Mesenchymal stem cell (in vitro differentiated cells and primary cell): ENCODE data around the gene PBX1.

Source experiments
- DNase-seq: peaks from one replicate; pipeline ENCODE4 v3.0.0-alpha.2; 2013
- H2AFZ ChIP-seq: one replicate; pipeline ENCODE4 v1.6.1; 2013; ENCODE audit warnings: low read depth, mild to moderate bottlenecking, control low read depth, inconsistent platforms, low read length, moderate library complexity
- H2AK5ac ChIP-seq: 2 replicates; pipeline ENCODE4 v1.6.1; 2013; ENCODE audit warnings: low read length, moderate library complexity, mild to moderate bottlenecking, inconsistent platforms; ENCODE audit not compliant: severe bottlenecking
- H2BK120ac ChIP-seq: one replicate; pipeline ENCODE4 v1.6.1; 2013; ENCODE audit warnings: low read depth, mild to moderate bottlenecking, inconsistent platforms, low read length, moderate library complexity
- H2BK12ac ChIP-seq, 2 experiments: one replicate each; pipeline ENCODE4 v1.6.1; 2013; ENCODE audit warnings: inconsistent platforms in 2 of 2, low read length in 2 of 2, mild to moderate bottlenecking in 2 of 2, moderate library complexity in 2 of 2, control low read depth in 1 of 2
- H2BK15ac ChIP-seq: one replicate; pipeline ENCODE4 v1.6.1; 2013; ENCODE audit warnings: mild to moderate bottlenecking, low read depth, inconsistent platforms; ENCODE audit not compliant: poor library complexity, severe bottlenecking
- H2BK5ac ChIP-seq: 2 replicates; pipeline ENCODE4 v1.6.1; 2013; ENCODE audit warnings: low read depth, mild to moderate bottlenecking, low read length, control low read depth, inconsistent platforms; ENCODE audit not compliant: poor library complexity, severe bottlenecking
- H3K14ac ChIP-seq, 2 experiments: one replicate each; pipeline ENCODE4 v1.6.1; 2013; ENCODE audit warnings: inconsistent platforms in 2 of 2, low read length in 2 of 2, control low read depth in 1 of 2, mild to moderate bottlenecking in 1 of 2, moderate library complexity in 1 of 2
- H3K18ac ChIP-seq, 2 experiments: one replicate each; pipeline ENCODE4 v1.6.1; 2013; ENCODE audit warnings: inconsistent platforms in 2 of 2, low read length in 2 of 2, control low read depth in 1 of 2, low read depth in 1 of 2, mild to moderate bottlenecking in 1 of 2
- H3K23ac ChIP-seq, 2 experiments: one replicate each; pipeline ENCODE4 v1.6.1; 2013; ENCODE audit warnings: inconsistent platforms in 2 of 2, low read length in 2 of 2, mild to moderate bottlenecking in 2 of 2, moderate library complexity in 2 of 2, control low read depth in 1 of 2
- H3K27ac ChIP-seq: 2 replicates; pipeline ENCODE4 v1.5.1; 2013; ENCODE audit warnings: mild to moderate bottlenecking, moderate library complexity, low read length, control low read depth, inconsistent platforms; ENCODE audit not compliant: poor library complexity, severe bottlenecking
- H3K27me3 ChIP-seq, 2 experiments: 2 replicates each; pipeline versions ENCODE4 v1.6.1 to v1.7.0; 2013; ENCODE audit warnings: low read length in 2 of 2, mild to moderate bottlenecking in 2 of 2, moderate library complexity in 2 of 2, control low read depth in 1 of 2, inconsistent platforms in 1 of 2; ENCODE audit not compliant: control insufficient read depth in 1 of 2, insufficient read depth in 1 of 2
- H3K36me3 ChIP-seq, 2 experiments: 2 replicates each; pipeline versions ENCODE4 v1.6.1 to v1.7.0; 2013; ENCODE audit warnings: low read length in 2 of 2, control low read depth in 1 of 2, inconsistent platforms in 1 of 2, low read depth in 1 of 2, mild to moderate bottlenecking in 1 of 2; ENCODE audit not compliant: insufficient read depth in 2 of 2, control insufficient read depth in 1 of 2
- H3K4ac ChIP-seq, 2 experiments: one replicate each; pipeline ENCODE4 v1.6.1; 2013; ENCODE audit warnings: inconsistent platforms in 2 of 2, low read length in 2 of 2, mild to moderate bottlenecking in 2 of 2, moderate library complexity in 2 of 2, control low read depth in 1 of 2, low read depth in 1 of 2
- H3K4me1 ChIP-seq: 2 replicates; pipeline ENCODE4 v1.6.1; 2013; ENCODE audit warnings: low read depth, low read length, control low read depth; ENCODE audit not compliant: control insufficient read depth, insufficient read depth
- H3K4me2 ChIP-seq: 2 replicates; pipeline ENCODE4 v1.6.1; 2013; ENCODE audit warnings: low read length, mild to moderate bottlenecking, inconsistent platforms; ENCODE audit not compliant: poor library complexity, severe bottlenecking
- H3K4me3 ChIP-seq, 2 experiments: 2 replicates each; pipeline versions ENCODE4 v1.5.1 to v1.7.0; 2013; ENCODE audit warnings: low read length in 2 of 2, mild to moderate bottlenecking in 2 of 2, control low read depth in 1 of 2, low read depth in 1 of 2; ENCODE audit not compliant: insufficient read depth in 1 of 2
- H3K79me1 ChIP-seq: replicated peaks from 2 replicates; pipeline ENCODE4 v1.6.1; 2013; ENCODE audit warnings: mild to moderate bottlenecking, control low read depth, low read length, inconsistent platforms; ENCODE audit not compliant: poor library complexity, severe bottlenecking
- H3K9ac ChIP-seq: 2 replicates; pipeline ENCODE4 v1.7.0; 2013; ENCODE audit warnings: mild to moderate bottlenecking, low read length, moderate library complexity
- H3K9me3 ChIP-seq: 2 replicates; pipeline ENCODE4 v1.7.0; 2013; ENCODE audit warnings: mild to moderate bottlenecking, low read length; ENCODE audit not compliant: control insufficient read depth
- H4K8ac ChIP-seq: one replicate; pipeline ENCODE4 v1.6.1; 2013; ENCODE audit warnings: inconsistent platforms, mild to moderate bottlenecking, low read length, moderate library complexity
- H4K91ac ChIP-seq: one replicate; pipeline ENCODE4 v1.6.1; 2013; ENCODE audit warnings: mild to moderate bottlenecking, low read length, inconsistent platforms
- WGBS: methylation state at CpG from one replicate; pipeline ENCODE4 v1.1.7; 2013; ENCODE audit warnings: mixed read lengths; 5-methylcytosine and 5-hydroxymethylcytosine counted together

PBX1 gene

GRCh38 chr1:164569241-164569640 is 10.3 kb downstream of the PBX1 start:
- Histone ChIP-seq H2AK5ac (no peak overlapping the region), H3K4ac (no peak overlapping the region), H4K8ac (no peak overlapping the region), H3K4me1 (no peaks in the 10 kb centered on the region), H3K23ac (no peak overlapping the region), H3K4me3 (peak overlapping the region in 1 of 2 experiments; percentile 52), H3K36me3 (peaks cover 0 to 31% of the 10 kb centered on the region in 2 experiments), H2BK5ac (no peak overlapping the region), H3K18ac (no peak overlapping the region), H3K79me1 (peaks cover 8% of the 10 kb centered on the region), H2AFZ (no peak overlapping the region), H3K9ac (peak overlapping the region; percentile 80), H3K27ac (no peak overlapping the region), H2BK15ac (no peak overlapping the region), H2BK120ac (no peak overlapping the region), H3K27me3 (no peaks in the 10 kb centered on the region), H2BK12ac (no peak overlapping the region), H3K14ac (no peak overlapping the region), H3K9me3 (no peaks in the 10 kb centered on the region), H3K4me2 (no peak overlapping the region), H4K91ac (no peak overlapping the region)
- WGBS = 90% methylated on average over 2 of the region's 2 CpGs
- DNase-seq = no peak

DNA sequence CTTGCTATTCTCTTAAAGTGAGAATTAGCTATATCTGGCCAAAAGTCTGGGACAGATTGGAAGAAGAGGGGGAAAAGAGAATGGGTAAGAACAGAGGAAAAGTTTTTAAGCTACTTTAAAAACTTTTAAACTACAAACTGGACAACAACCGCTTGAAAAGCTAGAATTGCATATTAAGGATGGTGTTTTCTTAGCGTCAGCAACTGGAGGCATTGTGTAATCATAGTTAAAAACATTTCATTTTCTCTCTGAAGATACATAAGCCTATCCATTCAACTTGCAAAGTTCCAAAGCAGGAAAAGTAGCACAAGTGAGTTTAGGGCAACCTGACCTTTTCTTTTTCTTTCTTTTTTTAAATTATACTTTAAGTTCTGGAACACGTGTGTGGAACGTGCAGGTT is 10.9 kb downstream of the PBX1 start:
- no peak for DNase-seq
- H3K4me1 ChIP-seq = no peaks in the 10 kb centered on the region
- H3K27ac ChIP-seq = no peak overlapping the region
- H3K14ac ChIP-seq = no peak overlapping the region
- no peak overlapping the region for H3K4ac ChIP-seq
- no peaks in the 10 kb centered on the region for H3K27me3 ChIP-seq
- no peak overlapping the region for H2AFZ ChIP-seq
- H2BK15ac ChIP-seq = no peak overlapping the region
- WGBS = 100% methylated on average over 2 of the region's 4 CpGs
- peak overlapping the region; percentile 80 for H3K9ac ChIP-seq
- H3K36me3 ChIP-seq = peaks cover 0 to 33% of the 10 kb centered on the region in 2 experiments
- H2BK120ac ChIP-seq = no peak overlapping the region
- no peak overlapping the region for H3K18ac ChIP-seq
- no peak overlapping the region for H3K23ac ChIP-seq
- no peak overlapping the region for H2AK5ac ChIP-seq
- peaks cover 9% of the 10 kb centered on the region for H3K79me1 ChIP-seq
- no peak overlapping the region for H4K8ac ChIP-seq
- no peak overlapping the region for H2BK5ac ChIP-seq
- H3K4me2 ChIP-seq = no peak overlapping the region
- H2BK12ac ChIP-seq = no peak overlapping the region
- no peaks in the 10 kb centered on the region for H3K9me3 ChIP-seq
- peak overlapping the region in 1 of 2 experiments; percentile 52 for H3K4me3 ChIP-seq
- no peak overlapping the region for H4K91ac ChIP-seq

- H3K4ac ChIP-seq = no peak overlapping the region
- no peak overlapping the region for H4K91ac ChIP-seq
- no CpG with 5 or more reads among the region's 3 CpGs for WGBS
- H3K27ac ChIP-seq = no peak overlapping the region
- H3K23ac ChIP-seq = no peak overlapping the region
- no peak overlapping the region for H3K9ac ChIP-seq
- no peak overlapping the region for H3K4me2 ChIP-seq
- H2BK120ac ChIP-seq = no peak overlapping the region
- H3K36me3 ChIP-seq = peaks cover 0 to 33% of the 10 kb centered on the region in 2 experiments
- no peak overlapping the region for H2AK5ac ChIP-seq
- H3K9me3 ChIP-seq = no peaks in the 10 kb centered on the region
- H2BK15ac ChIP-seq = no peak overlapping the region
- no peaks in the 10 kb centered on the region for H3K27me3 ChIP-seq
- DNase-seq = no peak
- H2AFZ ChIP-seq = no peak overlapping the region
- H3K18ac ChIP-seq = no peak overlapping the region
- no peak overlapping the region for H2BK5ac ChIP-seq
- H4K8ac ChIP-seq = no peak overlapping the region
- H2BK12ac ChIP-seq = no peak overlapping the region
- H3K14ac ChIP-seq = no peak overlapping the region
- H3K4me3 ChIP-seq = no peak overlapping the region
- peaks cover 10% of the 10 kb centered on the region for H3K79me1 ChIP-seq
- H3K4me1 ChIP-seq = peaks cover 4% of the 10 kb centered on the region
These were observed 12.3 kb downstream of the PBX1 start for GRCh38 chr1:164571333-164571732.

DNA sequence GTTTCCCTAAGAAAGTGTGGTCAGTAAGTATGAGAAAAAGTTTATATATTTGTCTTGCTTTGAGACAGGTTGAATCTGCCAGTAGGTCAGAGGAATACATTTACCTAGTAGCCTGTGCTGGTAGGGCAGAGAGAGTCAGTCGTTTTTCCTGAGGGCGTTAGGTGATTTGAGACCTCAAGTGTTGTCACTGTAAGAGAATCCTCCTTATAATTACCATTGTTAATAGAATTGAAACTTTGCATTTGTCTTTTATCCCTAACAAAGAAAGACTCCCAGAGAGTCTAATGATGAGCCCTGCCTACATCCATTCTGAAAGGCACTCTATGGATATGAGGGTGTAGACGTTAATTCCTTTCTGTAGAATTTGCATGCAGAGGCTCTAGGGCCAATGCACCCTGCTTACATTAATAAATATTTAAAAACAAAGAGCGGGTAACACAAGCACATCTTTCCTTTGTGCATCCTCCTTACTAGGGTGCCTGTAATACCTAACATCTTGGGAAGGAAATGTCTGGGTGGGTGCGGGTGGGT is 16.4 kb downstream of the PBX1 start:
- Histone ChIP-seq H3K27ac (no peak overlapping the region), H4K91ac (no peak overlapping the region), H4K8ac (no peak overlapping the region), H3K9me3 (no peaks in the 10 kb centered on the region), H2BK12ac (no peak overlapping the region), H2BK120ac (no peak overlapping the region), H3K27me3 (no peaks in the 10 kb centered on the region), H3K18ac (no peak overlapping the region), H3K14ac (no peak overlapping the region), H2BK15ac (no peak overlapping the region), H3K4me1 (peaks cover 11% of the 10 kb centered on the region), H3K23ac (no peak overlapping the region), H3K4me3 (no peak overlapping the region), H2BK5ac (no peak overlapping the region), H3K4me2 (no peak overlapping the region), H2AFZ (no peak overlapping the region), H2AK5ac (no peak overlapping the region), H3K36me3 (peaks cover 0 to 26% of the 10 kb centered on the region in 2 experiments), H3K4ac (no peak overlapping the region), H3K79me1 (peaks cover 17% of the 10 kb centered on the region), H3K9ac (no peak overlapping the region)
- WGBS = 67% methylated on average over 1 of the region's 5 CpGs
- no peak for DNase-seq
